Astrocyte (in vitro differentiated cells and primary cell): ENCODE data around the gene FYCO1.

Experiments
- EZH2 ChIP-seq: IDR thresholded peaks from 2 replicates; pipeline ENCODE4 v1.6.1; 2012; ENCODE audit warnings: mild to moderate bottlenecking, low read length, inconsistent platforms; ENCODE audit not compliant: insufficient read depth
- TF ChIP-seq, protein P1 (sequence below): IDR thresholded peaks from 2 replicates; pipeline ENCODE4 v1.5.1; 2011; ENCODE audit warnings: low read depth, mild to moderate bottlenecking, inconsistent platforms, low read length, moderate library complexity; ENCODE audit not compliant: insufficient read depth

DNA sequence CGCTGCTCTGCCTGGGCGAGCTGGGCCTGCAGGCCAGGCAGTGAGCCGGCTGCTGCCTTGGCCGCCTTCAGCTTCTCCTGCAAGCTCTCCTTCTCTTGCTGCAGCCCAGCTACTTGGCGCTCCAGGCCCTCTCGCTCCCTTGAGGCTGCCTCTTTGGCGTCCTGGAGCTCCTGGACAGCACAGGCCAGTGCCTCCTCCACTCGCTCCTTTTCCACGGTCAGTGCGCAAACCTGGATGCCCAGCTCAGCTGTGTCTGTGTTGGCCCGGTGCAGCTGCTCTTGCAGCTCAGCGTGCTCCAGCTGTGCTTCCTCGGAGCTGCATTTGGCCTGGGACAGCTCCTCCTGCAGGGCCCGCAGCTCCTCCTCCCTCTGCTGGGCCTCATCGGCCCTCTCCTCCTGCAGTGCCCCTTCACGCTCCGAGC, 29.2 kb downstream of the FYCO1 start:
- TF ChIP-seq, protein P1, sequence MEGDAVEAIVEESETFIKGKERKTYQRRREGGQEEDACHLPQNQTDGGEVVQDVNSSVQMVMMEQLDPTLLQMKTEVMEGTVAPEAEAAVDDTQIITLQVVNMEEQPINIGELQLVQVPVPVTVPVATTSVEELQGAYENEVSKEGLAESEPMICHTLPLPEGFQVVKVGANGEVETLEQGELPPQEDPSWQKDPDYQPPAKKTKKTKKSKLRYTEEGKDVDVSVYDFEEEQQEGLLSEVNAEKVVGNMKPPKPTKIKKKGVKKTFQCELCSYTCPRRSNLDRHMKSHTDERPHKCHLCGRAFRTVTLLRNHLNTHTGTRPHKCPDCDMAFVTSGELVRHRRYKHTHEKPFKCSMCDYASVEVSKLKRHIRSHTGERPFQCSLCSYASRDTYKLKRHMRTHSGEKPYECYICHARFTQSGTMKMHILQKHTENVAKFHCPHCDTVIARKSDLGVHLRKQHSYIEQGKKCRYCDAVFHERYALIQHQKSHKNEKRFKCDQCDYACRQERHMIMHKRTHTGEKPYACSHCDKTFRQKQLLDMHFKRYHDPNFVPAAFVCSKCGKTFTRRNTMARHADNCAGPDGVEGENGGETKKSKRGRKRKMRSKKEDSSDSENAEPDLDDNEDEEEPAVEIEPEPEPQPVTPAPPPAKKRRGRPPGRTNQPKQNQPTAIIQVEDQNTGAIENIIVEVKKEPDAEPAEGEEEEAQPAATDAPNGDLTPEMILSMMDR, result no peak
- no peak for TF ChIP-seq EZH2
